C4-2B (cell line): ENCODE measurements around the gene ARMC2.

Experiments used
- ZFX ChIP-seq: fragments of 450-650 bp; IDR thresholded peaks from 2 replicates; pipeline ENCODE4 v1.6.1; 2017
- TF ChIP-seq, protein P1 (sequence below): fragments of 450-650 bp; conservative IDR thresholded peaks from 2 replicates; pipeline ENCODE4 v1.5.1; 2017; ENCODE audit warnings: mild to moderate bottlenecking

DNA sequence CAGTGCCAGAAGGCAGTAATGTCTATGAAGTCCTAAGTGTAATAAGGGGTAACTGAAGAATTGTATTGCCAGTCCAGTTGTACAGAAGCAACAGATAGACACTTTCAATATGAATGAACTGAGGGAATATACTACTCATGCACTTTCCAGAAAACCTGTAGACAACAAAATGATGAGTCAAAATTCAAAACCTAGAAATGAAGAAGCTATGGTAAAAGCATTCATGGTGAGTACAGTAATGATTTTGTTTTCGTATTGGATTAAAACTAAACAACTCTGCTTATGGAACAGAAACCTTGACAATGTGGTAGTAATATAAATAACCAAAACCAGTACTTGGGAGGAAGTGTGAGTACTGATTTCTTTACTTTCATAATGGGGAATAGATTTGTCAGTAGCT, 35.0 kb downstream of the ARMC2 start:
- TF ChIP-seq, protein P1, sequence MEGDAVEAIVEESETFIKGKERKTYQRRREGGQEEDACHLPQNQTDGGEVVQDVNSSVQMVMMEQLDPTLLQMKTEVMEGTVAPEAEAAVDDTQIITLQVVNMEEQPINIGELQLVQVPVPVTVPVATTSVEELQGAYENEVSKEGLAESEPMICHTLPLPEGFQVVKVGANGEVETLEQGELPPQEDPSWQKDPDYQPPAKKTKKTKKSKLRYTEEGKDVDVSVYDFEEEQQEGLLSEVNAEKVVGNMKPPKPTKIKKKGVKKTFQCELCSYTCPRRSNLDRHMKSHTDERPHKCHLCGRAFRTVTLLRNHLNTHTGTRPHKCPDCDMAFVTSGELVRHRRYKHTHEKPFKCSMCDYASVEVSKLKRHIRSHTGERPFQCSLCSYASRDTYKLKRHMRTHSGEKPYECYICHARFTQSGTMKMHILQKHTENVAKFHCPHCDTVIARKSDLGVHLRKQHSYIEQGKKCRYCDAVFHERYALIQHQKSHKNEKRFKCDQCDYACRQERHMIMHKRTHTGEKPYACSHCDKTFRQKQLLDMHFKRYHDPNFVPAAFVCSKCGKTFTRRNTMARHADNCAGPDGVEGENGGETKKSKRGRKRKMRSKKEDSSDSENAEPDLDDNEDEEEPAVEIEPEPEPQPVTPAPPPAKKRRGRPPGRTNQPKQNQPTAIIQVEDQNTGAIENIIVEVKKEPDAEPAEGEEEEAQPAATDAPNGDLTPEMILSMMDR: no peak
- no peak for TF ChIP-seq ZFX
